ENCODE measurements around the gene BORCS5.
"Not testable (repeated sequence)": the region's sequence is repeated elsewhere in the genome, so short reads cannot be mapped to it uniquely, and the experiment has no call there.

The BORCS5 gene

DNA sequence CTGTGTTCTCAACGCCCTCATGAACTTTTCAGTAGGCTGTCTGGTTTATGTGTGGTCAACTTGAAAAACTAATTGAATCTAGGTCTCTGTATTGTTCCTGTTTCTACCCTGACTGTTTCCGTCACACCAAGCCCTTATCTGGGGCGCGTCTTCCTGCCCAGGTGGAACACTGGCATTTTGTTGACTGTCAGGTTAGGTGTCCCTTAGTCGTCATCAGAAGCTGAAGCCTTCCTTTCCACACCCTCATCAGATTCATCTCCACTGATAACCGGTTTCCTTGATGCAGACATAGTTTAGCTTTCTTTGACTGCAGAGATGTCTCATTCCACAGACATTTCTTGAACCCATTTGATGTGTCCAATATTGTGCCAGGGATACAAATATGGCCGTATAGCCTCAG lies 109.3 kb downstream of the BORCS5 start:
- no peak for DNase-seq

GRCh38 chr12:12467264-12467663 lies 110.4 kb downstream of the BORCS5 start:
- no peak for DNase-seq

GRCh38 chr12:12467688-12468261 lies 110.9 kb downstream of the BORCS5 start:
- DNase-seq = no peak

DNA sequence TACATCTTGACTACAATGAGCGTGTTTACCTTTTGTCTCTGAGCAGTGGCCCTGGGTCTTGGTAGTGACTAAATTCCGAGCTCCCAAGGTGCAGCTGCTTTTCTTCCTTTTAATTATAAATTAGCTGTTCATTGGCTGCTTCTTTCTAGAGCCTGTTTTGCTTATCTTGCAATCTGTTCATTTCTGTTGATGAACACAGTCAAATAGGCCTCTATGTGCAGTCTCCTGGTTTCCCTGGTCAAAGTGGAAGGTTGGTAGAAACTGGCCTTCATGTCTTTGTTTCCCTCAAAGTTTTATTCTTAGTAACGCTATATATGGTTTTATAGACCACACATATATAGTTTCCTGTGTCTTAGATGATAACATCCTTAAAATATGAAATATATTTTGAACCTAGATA lies 111.7 kb downstream of the BORCS5 start:
- DNase-seq = no peak

DNA sequence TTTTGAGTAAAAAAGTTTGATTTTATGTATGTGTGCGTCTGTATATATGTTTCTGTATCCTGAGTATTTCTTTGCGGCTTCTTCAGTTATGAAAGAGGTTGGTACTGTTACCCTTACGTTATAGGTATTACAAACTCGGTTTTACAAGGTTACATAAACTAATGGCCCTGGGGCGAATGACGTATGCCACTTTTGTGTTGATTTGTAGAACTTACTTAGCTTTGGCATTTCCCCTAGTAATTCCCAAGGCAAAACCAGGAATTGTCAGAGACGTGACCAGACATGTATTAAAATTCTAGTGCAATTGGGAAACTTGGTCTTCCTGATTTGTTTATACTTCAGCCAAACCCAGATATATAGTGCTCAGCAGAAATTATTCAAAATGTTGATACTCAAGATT lies 112.5 kb downstream of the BORCS5 start:
- no peak for DNase-seq

DNA sequence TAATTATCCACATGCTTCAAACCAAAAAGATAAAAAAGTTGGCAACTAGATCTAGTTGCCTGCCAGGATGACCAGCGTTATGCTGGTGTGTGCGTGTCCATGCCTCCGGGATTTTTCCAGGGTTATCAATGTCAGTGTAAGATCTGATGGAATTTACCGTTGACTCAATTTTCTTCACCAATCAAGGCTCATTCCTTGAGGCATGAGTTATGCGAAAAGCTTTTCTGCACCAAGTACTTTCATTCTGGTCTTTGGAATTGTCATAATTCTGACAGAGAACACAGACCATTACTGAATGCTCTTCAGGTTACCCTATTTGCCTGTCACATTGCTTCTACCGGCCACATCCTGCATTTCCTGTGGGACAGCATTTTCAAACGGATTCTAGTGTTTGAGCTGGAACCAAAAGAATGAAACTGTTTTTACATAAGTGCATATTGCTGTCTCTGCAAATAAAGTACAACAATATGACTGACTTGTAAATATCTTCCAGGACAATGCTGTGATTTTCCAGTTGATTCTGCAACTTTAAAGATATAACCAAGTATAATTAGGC lies 114.0 kb downstream of the BORCS5 start:
- DNase-seq = no peak

DNA sequence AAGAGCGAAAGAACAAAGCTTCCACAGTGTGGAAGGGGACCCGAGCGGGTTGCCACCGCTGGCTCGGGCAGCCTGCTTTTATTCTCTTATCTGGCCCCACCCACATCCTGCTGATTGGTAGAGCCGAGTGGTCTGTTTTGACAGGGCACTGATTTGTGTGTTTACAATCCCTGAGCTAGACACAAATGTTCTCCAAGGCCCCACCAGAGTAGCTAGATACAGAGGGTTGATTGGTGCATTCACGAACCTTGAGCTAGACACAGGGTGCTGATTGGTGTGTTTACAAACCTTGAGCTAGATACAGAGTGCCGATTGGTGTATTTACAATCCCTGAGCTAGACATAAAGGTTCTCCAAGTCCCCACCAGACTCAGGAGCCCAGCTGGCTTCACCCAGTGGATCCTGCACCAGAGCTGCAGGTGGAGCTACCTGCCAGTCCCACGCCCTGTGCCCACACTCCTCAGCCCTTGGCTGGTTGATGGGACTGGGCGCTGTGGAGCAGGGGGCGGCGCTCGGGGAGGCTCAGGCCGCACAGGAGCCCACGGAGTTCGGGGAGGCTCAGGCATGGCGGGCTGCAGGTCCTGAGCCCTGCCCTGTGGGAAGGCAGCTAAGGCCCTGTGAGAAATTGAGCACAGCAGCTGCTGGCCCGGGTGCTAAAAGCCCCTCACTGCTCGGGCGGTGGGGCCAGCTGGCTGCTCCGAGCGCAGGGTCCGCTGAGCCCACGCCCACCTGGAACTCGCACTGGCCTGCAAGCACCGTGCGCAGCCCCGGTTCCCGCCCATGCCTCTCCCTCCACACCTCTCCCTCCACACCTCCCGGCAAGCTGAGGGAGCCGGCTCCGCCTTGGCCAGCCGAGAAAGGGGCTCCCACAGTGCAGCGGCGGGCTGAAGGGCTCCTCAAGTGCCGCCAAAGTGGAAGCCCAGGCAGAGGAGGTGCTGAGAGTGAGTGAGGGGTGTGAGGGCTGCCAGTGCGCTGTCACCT lies 115.4 kb downstream of the BORCS5 start:
- DNase-seq = not testable (repeated sequence)

DNA sequence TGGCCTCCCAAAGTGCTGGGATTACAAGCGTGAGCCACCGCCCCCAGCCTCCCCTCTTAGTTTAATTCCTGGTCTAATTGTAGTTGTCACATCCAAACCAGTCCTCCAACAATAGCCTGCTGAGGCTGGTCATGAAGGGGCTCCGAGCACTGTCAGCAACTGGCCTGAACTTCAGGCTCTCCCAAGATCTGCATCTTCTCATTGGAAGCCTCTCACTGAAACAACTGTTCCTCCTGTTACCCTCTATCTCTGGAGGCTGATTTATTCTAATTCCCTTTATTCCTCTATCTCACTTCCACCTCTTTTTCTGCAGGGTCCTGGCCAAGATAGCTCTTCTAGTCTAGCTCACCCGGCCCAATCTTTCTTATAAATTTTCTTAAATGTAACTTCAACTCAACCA lies 116.3 kb downstream of the BORCS5 start:
- DNase-seq = no peak

GRCh38 chr12:12474471-12474928 lies 117.6 kb downstream of the BORCS5 start:
- DNase-seq = no peak

DNA sequence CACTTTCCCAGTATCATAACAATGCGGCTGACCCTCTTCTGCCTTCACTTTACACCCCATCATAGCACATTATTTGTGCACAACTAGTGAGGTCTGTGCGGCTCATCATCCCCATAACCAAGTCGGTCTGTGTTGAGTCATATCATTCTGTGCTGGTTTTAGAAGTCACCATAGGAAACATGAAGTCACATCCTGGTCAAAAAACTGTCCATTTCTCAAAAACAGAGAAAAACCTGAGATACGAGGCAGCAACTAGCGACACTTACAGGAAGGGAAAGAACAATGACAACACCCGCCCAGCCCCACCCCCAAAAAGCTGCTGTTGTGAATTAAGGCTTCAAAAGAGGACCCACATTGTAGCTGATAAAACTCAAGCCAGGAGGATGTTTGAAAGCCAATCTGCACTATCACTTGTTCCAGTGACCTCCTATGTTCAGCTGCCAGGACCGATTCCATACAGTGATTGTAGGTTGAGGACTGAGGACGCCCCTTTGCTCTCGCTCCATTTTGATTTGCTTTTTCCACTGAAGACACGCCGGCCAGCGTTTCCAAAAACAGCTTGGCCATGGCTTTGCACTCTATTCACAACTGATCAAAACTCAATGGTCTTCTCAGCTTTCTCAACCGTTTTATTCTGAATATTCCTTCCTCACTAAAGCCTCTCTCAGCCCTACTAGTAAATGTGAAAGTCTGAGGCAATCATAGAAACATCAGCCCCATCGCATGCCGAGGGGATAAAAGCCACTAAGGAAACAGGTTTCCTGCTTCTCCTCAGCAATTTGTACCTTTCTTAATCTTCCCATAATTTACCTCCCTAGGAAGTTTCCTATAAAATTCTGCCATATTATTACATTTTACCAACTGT lies 118.3 kb downstream of the BORCS5 start:
- DNase-seq = no peak

- no peak for DNase-seq
Measured at GRCh38 chr12:12476857-12477531, 120.1 kb downstream of the BORCS5 start.

DNA sequence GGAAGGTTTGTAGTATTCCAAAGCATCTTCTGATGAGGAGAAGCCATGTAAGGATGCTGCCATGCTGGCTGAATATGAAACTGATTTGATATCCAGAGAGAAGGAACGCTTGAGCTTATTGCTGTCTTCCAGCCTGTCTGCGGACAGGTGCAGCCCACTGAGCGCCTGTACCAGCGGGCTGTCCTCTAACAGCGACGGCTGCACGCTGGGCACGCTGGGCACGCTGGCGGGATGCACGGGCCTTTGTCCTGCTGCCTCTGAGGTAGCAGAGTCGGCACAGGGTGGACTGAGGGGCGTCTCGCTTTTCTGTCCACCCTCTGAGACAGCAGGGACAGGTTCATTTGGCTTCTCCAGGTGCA lies 120.6 kb downstream of the BORCS5 start:
- no peak for DNase-seq

DNA sequence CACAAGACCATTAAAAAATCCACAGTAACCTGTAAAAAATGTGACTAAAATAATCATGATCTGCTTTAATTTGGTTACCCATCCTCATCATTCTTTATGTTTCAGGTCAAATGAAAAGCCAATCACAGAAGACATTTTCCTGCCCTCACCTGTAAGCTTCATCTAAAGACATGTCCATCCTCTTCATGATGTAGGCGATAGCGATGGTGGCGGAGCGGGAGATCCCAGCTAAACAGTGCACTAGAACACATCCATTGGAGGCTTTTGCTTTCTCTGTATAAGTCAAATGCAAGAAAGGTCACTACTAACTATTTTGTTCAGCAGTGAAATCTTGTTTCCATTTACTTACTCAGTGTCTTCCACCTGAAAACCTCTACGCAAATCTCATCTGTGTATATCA lies 123.2 kb downstream of the BORCS5 start:
- no peak for DNase-seq

DNA sequence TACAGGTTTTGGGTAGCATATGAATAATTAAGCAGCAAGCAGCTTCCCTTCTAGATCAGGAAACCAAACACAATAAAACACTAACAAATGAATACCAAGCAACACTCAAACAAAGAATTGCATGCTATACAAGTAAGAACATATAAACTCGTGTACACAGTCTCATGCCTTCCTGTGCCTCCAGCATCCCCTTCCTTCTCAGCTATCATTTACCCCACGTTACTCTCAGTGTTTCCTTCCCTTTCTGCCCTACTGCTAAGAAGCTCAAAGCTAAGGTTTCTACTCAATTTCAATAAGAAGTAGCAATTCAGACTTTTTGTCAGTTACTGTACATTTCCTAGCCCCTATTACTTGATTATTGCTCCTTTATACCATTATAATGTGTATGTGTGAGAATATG lies 124.8 kb downstream of the BORCS5 start:
- DNase-seq = no peak

GRCh38 chr12:12482150-12482761 lies 125.4 kb downstream of the BORCS5 start:
- no peak for DNase-seq

DNA sequence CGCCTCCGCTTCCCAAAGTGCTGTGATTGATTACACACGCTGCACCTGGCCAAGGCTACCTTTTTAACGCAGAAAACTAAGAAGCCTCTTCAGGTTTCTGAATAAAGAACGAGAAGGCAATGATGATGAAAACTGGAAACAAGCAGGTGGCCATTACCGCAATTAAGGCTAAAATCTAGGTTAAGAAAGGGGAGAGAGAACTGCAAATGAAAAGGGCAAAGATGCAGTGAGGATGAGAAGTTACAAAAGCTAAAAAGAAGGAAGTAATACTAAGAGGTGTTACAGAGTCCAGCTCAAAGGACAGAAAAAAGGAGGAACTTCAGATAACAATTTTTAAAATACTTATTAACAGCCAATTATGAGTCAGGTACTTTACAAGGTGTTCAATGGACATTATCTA lies 126.1 kb downstream of the BORCS5 start:
- no peak for DNase-seq

DNA sequence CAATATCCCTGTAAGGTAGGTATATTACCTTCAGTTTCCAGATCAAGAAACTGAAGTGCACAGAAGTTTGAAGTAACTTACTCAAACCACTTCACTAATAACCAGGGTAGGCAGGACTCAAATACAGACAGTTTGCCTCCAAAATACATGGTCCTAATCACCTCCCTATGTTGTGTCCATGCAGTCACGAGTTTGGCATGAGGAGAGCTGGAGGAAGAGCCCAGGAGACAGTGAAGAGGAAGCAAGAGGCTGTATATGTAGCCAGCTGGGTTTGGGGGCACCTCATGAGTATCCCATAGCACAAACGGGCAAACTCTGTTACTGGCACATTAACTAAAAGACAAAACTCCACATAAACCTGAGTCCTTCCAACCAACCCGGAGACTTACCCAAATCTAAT lies 126.6 kb downstream of the BORCS5 start:
- DNase-seq = no peak

DNA sequence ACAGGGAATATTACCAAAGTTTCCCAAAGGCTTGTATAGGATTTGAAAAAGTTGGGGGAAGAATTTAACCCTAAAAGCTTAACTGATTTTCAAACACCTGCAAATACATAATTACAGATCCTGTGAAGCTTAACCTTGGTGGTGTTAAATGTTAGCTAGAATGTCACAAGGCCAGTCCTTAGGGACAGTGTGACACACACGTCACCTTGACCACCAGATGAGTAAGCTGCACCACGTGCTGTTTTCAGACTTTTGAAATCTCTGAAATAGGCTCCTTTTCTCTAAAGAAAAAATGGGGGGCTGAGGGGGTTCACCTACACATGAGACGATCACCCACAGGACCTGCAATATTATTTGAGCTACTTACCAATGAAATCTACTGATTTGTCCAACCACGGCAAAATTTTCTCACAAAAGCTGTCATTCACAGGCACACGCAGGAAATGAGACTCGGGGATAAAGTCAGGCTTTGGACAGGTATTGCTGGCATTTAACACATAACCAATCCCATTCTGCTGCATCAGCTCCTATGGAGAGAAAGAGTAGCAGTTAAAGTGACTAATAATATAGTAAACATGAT lies 129.9 kb downstream of the BORCS5 start:
- DNase-seq = no peak

GRCh38 chr12:12487490-12487889 lies 130.6 kb downstream of the BORCS5 start:
- no peak for DNase-seq

- DNase-seq = no peak
Measured at GRCh38 chr12:12488296-12488695, 131.4 kb downstream of the BORCS5 start.

DNA sequence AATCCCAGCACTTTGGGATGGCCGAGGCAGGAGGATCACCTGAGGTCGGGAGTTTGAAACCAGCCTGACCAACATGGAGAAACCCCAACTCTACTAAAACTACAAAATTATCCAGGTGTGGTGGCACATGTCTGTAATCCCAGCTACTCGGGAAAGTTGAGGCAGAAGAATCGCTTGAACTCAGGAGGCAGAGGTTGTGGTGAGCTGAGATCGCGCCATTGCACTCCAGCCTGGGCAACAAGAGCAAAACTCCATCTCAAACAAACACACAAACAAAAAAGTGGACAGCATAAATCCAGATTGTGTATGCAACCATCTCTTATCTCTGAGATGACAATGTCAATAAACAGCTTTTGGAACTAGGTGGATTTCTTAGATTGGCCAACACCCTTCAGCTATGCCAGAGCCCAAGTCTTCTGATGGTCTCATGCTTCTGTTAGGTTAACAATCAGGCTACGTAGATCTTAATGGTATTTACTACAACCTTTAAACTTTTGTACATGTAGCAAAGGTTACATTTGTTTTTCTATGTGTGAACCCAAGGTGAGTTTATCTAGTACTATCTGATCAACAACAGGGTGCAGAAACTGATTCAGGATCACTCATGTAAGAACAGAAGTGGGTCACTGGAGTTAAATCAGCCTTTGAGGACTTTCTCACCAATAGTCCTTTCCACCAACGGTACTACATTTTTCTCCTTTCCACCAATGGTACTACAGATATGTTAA lies 132.1 kb downstream of the BORCS5 start:
- DNase-seq = no peak

All from activated gamma-delta T cell (primary cell).